Activated effector memory CD4-positive, alpha-beta T cell treated with anti-CD3 and anti-CD28 coated beads, Interleukin-2, amount 50 U/mL, for 16 hours (primary cell): ENCODE data around the gene ZBP1.
"Not testable (repeated sequence)": the region's sequence is repeated elsewhere in the genome, so short reads cannot be mapped to it uniquely, and the experiment has no call there.

Experiments used
- DNase-seq: peaks from one replicate; pipeline ENCODE4 v3.0.0-alpha.2; 2020

The ZBP1 gene

GRCh38 chr20:57638173-57638894 is 18.1 kb upstream of the ZBP1 start:
- DNase-seq, result no peak

GRCh38 chr20:57633945-57634491 is 13.8 kb upstream of the ZBP1 start:
- DNase-seq, result no peak

GRCh38 chr20:57632286-57632685 is 12.1 kb upstream of the ZBP1 start:
- no peak for DNase-seq

- no peak for DNase-seq
Observed at GRCh38 chr20:57630061-57630460, 9.8 kb upstream of the ZBP1 start.

- not testable (repeated sequence) for DNase-seq
Observed at GRCh38 chr20:57629491-57629901, 9.3 kb upstream of the ZBP1 start.

- DNase-seq, result not testable (repeated sequence)
Observed at GRCh38 chr20:57628962-57629308, 8.7 kb upstream of the ZBP1 start.

GRCh38 chr20:57628047-57628961 is 8.1 kb upstream of the ZBP1 start:
- peak; percentile 75 for DNase-seq

GRCh38 chr20:57627339-57627738 is 7.1 kb upstream of the ZBP1 start:
- no peak for DNase-seq

- no peak for DNase-seq
Observed at GRCh38 chr20:57625978-57626377, 5.8 kb upstream of the ZBP1 start.

- DNase-seq, result no peak
Observed at GRCh38 chr20:57625181-57625958, 5.1 kb upstream of the ZBP1 start.

GRCh38 chr20:57624124-57624523 is 3.9 kb upstream of the ZBP1 start:
- no peak for DNase-seq

GRCh38 chr20:57622579-57623381 is 2.6 kb upstream of the ZBP1 start:
- DNase-seq, result peak; percentile 89

- no peak for DNase-seq
Observed at GRCh38 chr20:57622201-57622570, 2.0 kb upstream of the ZBP1 start.

- DNase-seq, result no peak
Observed at GRCh38 chr20:57621421-57622200, 1.4 kb upstream of the ZBP1 start.

GRCh38 chr20:57620999-57621398 is 773 bp upstream of the ZBP1 start:
- no peak for DNase-seq

- peak; percentile 86 for DNase-seq
Observed at GRCh38 chr20:57619051-57619831, 985 bp downstream of the ZBP1 start.

GRCh38 chr20:57618764-57619050 is 1.5 kb downstream of the ZBP1 start:
- DNase-seq, result no peak

- peak; percentile 78 for DNase-seq
Observed at GRCh38 chr20:57618091-57618763, 2.0 kb downstream of the ZBP1 start.

- no peak for DNase-seq
Observed at GRCh38 chr20:57617079-57617795, 3.0 kb downstream of the ZBP1 start.
